Stimulated activated naive CD4-positive, alpha-beta T cell treated with Interleukin-2 at 50 U/mL for 16 hours (primary cell): Measurements from ENCODE around the gene SRPK2.
"Not testable (repeated sequence)": the region's sequence is repeated elsewhere in the genome, so short reads cannot be mapped to it uniquely, and the experiment has no call there.

Experiments
- DNase-seq: peaks from one replicate; lab custom pipeline; 2025; lab: John Stamatoyannopoulos, UW

The SRPK2 gene

DNA sequence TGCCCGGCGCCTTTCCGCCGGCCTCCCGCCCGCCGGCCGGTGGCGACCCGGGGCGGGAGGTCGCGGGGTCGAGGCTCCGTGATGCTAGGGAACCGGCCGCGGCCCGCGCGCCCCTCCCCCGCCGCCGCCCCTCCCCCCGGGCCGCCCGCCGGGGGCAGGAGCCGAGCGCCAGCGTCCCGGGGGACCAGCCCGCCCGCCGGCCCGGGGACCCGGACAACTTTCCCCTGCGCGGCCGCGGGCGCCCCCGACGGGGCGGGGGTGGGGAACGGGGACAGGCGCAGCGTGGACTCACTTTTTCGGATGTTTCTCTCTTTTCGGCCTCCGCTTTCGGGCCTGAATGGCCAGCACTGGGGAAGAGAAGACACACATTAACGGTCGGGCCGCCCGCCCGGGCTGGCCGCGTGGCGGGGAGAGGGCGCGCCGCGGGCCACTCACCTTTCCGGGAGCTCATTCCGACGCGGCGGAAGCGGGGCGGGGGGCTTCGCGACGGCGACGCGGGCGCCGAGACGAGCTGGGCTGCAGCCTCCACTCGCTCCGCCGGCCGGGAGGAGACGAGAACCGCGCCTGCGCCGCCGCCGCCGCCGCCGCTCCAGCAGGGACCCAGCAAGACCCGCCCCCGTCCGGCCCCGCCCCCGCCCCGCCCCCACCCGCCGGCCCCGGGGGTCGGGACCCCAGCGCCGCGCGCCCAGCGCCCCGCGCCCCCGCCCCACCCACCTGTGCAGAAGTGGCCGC is at the start of gene SRPK2:
SRPK2 (minus strand) TSS at position 566 of the 732 bp plus-strand sequence.
- DNase-seq, result peak; percentile 78

DNA sequence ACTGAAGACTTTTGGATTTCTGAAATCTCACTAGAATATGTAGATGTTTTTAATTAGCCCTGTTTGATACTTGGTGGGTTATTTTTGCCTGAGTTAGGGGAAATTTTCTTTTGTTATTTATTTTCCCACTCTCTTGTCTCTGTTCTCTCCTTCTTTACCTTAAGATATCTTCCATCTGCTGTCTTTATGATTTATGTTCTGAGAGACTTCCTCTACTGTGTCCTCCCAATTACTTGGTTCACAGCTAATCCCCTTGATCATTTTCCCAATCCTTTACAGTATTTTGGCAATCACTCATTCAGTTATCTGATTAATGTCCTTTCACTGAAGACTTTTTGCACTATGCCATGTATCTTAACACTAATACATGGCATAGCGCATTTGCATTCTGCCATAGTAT is 49.5 kb upstream of the SRPK2 start:
- DNase-seq, result no peak

DNA sequence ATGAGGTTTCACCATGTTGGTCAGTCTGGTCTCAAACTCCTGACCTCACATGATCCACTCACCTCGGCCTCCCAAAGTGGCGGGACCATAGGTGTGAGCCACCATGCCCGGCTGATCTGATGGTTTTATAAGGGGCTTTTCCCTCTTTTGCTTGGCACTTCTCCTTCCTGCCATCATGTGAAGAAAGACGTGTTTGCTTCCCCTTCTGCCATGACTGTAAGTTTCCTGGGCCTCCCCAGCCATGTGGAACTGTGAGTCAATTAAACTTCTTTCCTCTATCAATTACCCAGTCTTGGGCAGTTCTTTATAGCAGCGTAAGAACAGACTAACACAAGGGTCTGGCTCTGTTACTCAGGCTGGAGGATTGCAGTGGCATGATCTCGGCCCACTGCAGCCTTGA is 48.6 kb upstream of the SRPK2 start:
- DNase-seq, result not testable (repeated sequence)

DNA sequence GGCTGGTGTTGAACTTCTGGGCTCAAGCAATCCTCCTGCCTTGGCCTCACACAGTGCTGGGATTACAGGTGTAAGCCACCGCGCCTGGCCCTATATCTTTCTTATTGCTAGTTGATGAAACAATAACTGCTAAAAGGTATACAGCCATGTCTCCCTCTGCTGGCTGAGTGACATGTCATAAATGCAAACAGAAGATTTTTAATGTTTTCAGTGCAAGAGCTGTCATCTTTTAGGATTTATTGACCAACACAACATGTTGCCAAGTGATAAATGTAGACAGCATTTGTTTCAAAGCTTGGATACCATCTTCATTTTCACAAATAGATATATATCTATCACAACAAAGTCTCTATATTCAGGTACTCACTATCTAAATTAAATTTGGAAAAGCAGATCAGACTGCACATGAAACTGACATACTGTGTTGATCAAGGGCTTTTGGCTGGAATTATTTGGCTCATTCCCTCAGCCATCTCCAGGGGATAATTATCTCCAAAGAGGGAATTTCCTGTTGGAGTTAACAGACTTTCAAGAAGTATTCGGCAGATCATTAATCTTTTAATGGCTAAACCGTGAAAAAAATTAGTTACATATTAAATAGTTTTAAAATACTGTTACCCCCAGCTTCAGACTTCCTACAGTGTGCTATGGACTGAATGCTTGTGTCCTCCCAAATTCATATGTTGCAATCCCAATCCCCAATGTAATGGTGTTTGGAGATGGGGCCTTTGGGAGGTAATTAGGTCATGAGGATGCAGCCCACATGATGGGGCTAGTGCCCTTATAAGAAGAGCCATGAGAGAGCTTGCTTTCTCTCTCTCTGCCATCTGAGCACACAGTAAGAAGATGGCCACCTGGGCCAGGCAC is 41.3 kb upstream of the SRPK2 start:
- DNase-seq, result no peak

DNA sequence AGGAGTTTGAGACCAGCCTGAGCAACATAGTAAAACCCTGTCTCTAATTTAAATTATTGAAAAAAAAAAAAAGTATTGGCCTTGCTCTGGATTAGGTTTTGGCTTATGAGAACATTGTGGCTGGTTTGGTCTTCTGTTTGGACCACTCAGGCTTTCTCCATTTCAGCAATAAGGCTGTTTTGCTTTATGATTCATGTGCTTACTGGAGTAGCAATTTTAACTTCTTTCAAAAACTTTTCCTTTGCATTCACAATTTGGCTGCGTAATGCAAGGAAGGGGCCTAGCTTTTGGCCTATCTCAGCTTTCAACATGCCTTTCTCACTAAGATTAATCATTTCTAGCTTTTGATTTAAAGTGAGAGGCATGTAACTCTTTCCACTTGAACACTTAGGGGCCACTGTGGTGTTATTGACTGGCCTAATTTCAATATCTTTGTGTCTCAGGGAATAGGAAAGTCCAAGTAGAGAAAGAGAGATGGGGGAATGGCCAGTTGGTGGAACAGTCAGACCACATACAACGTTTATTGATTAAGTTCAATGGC is 38.0 kb upstream of the SRPK2 start:
- no peak for DNase-seq

DNA sequence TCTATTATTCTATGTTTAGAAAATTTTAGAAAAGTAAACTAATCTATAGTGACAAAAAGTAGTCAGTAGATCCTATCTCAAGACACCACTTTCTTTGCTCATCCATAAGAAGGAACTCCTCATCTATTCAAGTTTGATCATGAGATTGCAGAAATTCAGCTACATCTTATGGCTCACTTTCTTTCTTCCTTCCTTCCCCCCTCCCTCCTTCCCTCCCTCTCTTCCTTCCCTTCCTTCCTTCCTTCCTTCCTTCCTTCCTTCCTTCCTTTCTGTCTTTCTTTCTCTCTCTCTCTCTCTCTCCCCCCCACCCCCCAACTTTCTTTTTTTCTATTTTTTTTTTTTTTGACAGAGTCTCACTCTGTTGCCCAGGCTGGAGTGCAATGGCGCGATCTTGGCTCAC is 35.3 kb upstream of the SRPK2 start:
- no peak for DNase-seq

DNA sequence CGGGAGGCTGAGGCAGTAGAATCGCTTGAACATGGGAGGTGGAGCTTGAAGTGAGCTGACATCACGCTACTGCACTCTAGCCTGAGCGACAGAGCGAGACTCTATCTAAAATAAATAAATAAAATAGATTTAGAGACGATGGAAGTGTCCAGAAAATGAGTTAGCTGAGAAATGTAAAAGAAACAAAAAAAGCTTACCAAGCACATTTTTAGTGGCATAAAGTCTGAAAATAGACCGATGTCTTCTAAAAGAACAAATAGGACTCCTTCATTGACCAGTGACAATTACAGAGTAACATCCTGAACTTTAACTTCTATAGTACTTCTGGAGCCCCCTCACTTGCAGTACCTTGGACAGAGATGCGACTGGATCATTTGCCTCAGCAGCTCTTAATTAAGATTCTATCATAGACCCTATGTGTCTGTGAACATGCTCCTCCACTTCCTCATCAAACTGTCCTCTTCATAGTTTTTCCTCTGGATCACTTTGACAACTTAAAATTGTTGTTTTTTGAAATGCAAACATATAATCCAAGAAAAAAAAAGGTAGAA is 25.2 kb upstream of the SRPK2 start:
- DNase-seq, result no peak

DNA sequence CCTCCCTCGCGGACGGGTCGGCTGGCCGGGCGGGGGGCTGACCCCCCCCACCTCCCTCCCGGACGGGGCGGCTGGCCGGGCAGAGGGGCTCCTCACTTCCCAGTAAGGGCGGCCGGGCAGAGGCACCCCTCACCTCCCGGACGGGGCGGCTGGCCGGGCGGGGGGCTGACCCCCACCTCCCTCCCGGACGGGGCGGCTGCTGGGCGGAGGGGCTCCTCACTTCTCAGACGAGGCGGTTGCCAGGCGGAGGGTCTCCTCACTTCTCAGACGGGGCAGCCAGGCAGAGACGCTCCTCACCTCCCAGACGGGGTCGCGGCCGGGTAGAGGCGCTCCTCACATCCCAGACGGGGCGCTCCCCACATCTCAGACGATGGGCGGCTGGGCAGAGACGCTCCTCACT is 22.1 kb upstream of the SRPK2 start:
- not testable (repeated sequence) for DNase-seq

DNA sequence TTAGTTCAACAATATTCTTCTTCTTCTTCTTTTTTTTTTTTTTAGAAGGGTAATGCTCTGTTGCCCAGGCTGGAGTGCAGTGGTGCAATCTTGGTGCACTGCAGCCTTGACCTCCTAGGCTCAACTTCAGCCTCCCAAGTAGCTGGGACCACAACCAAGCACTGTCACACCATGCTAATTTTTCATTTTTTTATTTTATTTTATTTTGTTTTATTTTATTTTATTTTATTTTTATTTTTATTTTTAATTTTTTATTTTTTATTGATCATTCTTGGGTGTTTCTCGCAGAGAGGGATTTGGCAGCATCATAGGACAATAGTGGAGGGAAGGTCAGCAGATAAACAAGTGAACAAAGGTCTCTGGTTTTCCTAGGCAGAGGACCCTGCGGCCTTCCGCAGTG is 21.1 kb upstream of the SRPK2 start:
- not testable (repeated sequence) for DNase-seq

DNA sequence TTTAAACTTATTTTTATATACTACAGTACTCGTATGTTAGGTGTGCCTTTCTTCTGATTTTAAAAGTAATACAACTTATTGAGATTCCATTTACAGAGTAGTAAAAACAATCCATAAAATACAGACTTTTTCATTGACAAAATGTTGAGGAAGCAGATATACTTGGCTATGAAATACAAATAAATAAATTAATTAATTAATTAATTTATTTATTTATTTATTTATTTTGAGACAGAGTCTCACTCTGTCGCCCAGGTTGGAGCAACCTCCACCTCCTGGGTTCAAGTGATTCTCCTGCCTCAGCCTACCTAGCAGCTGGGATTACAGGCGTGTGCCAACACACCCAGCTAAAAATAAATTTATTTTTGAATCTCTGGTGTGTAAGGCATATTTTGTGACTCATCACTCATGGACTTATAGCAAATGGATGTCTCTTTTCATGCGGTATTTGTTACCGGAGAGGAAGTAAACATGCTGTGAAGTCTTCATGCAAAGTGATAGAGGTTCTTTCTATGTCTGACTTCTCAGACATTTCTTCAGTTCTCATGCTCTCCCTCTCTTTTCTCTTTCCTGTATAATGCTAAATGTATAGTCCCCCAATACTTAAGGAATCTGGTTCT is 20.2 kb upstream of the SRPK2 start:
- DNase-seq, result no peak

DNA sequence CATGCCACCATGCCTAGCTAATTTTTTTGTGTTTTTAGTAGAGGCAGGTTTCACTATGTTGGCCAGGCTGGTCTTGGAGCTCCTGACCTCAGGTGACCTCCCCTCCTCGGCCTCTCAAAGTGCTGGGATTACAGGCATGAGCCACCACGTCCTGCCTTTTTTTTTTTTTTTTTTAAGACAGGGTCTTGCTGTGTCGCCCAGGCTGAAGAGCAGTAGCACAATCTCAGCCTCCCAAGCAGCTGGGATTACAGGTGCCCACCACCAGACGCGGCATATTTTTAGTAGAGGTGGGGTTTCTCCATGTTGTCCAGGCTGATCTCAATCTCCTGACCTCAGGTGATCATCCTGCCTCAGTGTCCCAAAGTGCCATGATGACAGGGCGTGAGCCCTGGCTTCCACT is 14.4 kb upstream of the SRPK2 start:
- no peak for DNase-seq

DNA sequence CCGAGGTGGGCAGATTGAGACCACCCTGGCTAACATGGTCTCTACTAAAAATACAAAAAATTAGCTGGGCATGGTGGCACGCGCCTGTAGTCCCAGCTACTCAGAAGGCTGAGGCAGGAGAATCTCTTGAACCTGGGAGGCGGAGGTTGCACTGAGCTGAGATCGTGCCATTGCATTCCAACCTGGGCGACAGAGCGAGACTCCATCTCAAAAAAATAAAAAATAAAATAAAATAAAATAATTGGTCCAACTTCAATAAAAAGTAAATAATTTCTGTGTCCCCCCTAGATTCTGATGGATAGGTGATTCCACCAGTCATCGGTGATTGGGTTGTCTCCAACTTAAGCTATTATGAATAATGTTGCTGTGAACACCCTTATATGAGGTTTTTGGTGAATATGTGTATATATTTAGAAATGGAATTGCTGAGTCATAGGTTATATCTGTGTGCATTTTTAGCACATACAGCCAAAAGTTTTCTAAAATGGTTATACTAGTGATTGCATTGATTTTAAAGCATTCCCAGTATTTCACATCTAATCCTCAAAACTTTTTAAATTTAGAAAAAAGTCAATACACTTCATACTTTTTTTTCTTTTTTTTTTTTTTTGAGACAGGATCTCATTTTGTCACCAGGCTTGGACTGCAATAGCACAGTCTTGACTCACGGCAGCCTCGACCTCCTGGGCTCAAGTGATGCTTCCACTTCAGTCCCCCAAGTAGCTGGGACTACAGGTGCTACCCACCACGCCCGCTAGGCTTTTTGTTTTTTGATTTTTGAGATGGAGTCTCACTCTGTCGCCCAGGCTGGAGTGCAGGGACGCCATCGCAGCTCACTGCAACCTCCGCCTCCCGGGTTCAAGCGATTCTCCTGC is 13.7 kb upstream of the SRPK2 start:
- DNase-seq, result no peak

DNA sequence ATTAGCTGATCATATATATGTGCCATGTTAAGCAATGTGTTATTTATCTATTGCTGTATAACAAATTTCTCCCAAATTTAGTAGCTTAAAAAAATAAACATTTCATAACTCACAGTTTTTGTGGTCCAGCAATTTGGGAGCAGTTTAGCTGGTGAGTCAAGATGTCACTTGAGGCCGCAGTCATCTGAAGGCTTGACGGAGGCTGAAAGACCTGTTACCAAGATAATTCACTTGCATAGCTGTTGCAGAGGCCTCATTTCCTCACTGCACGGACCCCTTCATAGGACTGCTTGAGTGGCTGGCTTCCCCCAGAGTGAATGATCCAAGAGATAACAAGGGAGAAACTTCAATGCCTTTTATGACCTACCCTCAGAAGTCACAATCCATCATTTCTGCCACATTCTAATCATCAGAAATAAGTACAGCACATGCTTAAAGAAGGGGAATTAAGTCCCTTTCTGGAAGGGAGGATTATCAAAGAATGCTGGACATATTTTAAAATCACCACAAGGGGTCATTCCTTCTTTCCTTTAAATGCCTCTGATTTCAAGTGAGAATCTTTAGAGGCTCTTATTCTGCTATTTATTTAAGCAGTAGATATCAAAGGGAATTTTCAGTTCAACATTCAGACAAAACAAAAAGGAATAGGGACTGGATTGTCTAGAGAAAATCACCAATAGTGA is 10.5 kb upstream of the SRPK2 start:
- no peak for DNase-seq

DNA sequence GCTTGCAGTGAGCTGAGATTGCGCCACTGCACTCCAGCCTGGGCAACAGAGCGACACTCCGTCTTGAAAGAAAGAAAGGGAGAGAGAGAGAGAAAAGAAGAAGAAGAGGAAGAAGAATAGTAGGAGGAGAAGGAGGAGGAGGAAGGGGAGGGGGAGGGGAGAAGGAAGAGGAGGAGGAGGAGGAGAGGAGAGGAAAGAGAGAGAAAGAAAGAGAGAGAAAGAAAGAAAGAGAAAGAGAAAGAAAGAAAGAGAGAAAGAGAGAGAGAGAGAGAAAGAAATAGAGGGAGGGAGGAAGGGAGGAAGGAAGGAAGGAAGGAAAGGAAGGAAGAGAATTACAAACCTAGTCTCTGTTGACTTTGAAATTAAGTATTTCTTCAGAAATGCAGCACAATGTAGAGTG is 7.8 kb upstream of the SRPK2 start:
- no peak for DNase-seq

DNA sequence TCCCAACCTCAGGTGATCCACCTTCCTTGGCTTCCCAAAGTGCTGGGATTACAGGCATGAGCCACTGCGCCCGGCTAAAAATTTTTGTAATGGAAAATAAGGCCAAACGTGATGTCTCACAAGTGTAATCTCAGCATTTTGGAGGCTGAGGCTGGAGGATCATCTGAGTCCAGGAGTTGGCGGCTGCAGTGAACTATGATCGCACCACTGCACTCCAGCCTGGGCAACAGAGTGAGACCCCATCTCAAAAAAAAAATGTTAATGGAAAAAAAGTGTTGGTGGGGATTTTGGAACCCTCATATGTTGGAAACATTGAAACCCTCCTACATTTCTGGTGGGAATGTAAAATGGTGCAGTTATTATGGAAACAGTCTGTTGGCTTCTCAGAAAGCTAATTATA is 2.7 kb upstream of the SRPK2 start:
- no peak for DNase-seq

DNA sequence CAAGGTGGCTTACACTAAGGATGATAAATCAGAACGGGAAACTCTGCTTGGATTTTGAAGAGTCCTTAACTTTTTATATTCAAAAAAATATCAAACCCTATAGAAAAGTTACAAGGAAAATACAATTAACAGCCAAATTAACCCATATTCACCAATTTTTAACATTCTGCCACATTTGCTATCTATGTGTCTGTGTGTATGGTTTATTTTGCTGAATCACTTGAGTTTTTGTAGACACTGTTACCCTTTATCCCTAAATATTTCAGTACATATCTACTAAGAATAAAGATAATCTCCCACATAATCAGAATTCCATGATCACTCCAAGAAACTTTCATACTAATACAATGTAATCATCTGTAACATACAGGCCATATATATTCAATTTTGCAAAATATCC is 1.2 kb upstream of the SRPK2 start:
- DNase-seq, result no peak

DNA sequence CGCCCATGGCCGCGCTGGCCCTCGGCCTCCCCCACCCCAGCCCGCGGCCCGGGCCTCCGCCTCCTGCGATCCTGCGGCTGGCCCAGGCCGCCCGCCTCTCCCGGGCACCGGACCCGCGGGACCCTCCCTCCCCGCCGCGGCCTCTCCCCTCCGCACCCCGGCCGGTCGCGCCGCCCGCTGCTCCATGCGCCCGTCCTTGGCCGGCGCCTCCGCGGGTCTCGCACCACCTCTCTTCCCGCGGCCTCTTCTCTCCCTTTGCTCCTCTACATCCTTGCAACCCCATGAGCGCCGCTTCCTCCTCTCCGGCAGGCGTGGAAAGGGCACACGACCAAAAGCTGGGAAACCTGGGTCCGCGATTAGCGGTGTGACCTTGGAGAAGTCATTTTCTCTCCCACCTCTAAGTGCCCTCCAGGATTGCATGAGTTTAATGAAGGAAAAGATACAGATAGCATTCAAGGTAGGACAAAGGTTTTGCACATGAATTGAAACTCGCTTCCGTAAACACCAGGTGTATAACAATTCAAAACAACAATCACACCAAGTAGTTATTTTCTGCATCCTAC is 448 bp upstream of the SRPK2 start:
- no peak for DNase-seq

DNA sequence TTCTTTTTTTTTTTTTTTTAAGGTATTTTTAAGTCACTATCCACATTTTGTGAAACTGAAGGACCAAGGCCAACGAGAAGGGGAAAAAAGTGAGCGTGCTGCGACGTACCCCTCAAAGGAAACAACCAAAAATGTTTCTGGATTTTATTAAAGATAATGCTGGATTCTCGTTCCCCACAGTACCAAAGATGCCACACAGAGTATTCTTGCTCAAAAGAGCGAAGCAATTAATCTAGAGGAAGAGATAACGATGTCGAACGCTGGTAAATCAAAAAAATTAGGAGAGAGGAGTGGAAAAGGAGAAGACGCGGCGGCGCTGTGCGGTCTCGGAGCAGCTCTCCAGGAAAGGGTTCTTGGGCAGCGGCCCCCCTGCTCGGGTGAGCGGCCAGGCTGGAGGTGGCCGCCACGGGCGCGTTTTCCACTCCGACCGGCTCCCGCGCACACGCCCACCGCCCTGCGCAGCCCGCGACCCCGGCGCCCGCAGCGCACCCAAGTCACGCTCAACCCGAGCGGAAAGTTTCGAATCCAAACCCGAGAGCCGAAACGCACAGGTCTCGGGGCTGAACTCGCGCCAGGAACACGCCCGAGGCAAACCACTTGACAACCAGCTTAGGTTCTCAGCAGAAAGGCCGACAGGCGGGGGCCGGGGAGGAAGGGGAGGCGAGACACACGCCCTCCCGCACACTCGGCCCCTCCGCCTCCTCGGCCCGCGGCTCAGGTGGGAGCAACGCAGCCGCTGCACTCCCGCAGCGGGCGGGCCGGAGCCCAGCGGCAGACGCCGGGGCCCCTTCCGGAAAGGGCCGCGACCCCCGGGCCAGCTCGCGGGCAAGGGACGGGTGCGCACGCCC is 989 bp downstream of the SRPK2 start:
- peak; percentile 42 for DNase-seq

DNA sequence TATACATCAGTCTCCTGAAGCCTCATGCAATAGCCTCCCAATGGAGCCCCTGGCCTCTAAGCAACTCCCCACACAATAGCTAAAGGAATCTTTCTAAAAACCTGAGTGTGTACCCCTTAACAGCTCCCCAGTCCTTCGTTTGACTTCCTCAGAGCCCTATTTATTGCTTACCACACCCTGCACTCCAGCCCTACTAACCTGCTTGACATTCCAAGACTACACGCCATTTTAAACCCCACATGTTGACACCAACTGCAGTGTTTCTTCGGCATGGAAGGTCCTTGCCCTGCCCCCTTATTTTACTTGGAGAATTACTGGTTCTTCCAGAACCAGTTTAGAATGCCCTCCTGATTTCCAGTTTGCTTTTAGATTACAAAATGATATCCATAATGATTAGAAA is 10.8 kb downstream of the SRPK2 start:
- no peak for DNase-seq
